K562 (cell line): ENCODE data around the gene ZNF385C. TPM values are rescaled to one million over a fixed set of nuclear protein-coding genes. Genes with fewer than 3 reads are reported as not detected.

ENCODE experiments used
- CSDE1 ChIP-seq, 2 experiments: fragments of 450-650 bp; IDR thresholded peaks; 2 replicates each; pipeline ENCODE4 v1.6.1; 2016; ENCODE audit warnings: mild to moderate bottlenecking in 1 of 2
- DDX20 ChIP-seq: fragments of 450-650 bp; IDR thresholded peaks from 2 replicates; pipeline ENCODE4 v1.6.1; 2016; ENCODE audit warnings: missing genetic modification characterization, low read depth, mild to moderate bottlenecking, missing compliant biosample characterization, moderate library complexity
- PTRF ChIP-seq: fragments of 450-650 bp; IDR thresholded peaks from 2 replicates; pipeline ENCODE4 v1.6.1; 2016; ENCODE audit warnings: mild to moderate bottlenecking, missing genetic modification characterization, missing compliant biosample characterization
- SREBF2 ChIP-seq: sonication (generic); formaldehyde crosslinking; IDR thresholded peaks from 2 replicates; pipeline ENCODE4 v1.4.0; 2020; ENCODE audit warnings: mild to moderate bottlenecking, missing genetic modification reagents
- ZNF274 ChIP-seq: IDR thresholded peaks from 2 replicates; pipeline ENCODE4 v1.6.1; 2011; ENCODE audit warnings: low read depth, mild to moderate bottlenecking, low read length, moderate library complexity, borderline replicate concordance
- ZNF561 ChIP-seq: fragments of 450-650 bp; formaldehyde crosslinking; conservative IDR thresholded peaks from 2 replicates; pipeline ENCODE4 v1.4.0; 2020; ENCODE audit warnings: mild to moderate bottlenecking, moderate library complexity
- ZNF785 ChIP-seq: fragments of 250-450 bp; sonication (Bioruptor Pico); IDR thresholded peaks from 2 replicates; pipeline ENCODE4 v1.4.0; 2020; ENCODE audit warnings: mild to moderate bottlenecking
- polyA plus RNA-seq, 8 experiments: library from polyadenylated mRNA; depleted of rRNA in 4 of 8; stranded (reverse) in 5 of 8; unstranded in 3 of 8; fragments of >200 nt; fragmentation: Nextera tagmentation in 2 of 8; fragmentation: Illumina TruSeq in 1 of 8; extraction: Ambion mirVana in 2 of 8; extraction: Trizol in 1 of 8; gene quantifications; 2 replicates each; pipeline versions ENCODE4 v1.2.1 to v1.2.3, GENCODE V29; 2011 to 2014; ENCODE audit warnings: inconsistent platforms in 1 of 8, missing spikeins in 1 of 8
- total RNA-seq, 7 experiments: library from RNA; depleted of rRNA in 6 of 7; stranded (reverse); fragments of >200 nt in 6 of 7; fragmentation: Illumina TruSeq in 2 of 7; extraction: Trizol in 2 of 7; gene quantifications; 2 replicates each; pipeline versions ENCODE4 v1.2.1 to v1.2.3, GENCODE V29; 2011 to 2021; ENCODE audit warnings: low replicate concordance in 1 of 7
- TF ChIP-seq, protein P1 (sequence below), 2 experiments: fragments of 450-650 bp; IDR thresholded peaks; 2 replicates each; pipeline ENCODE4 v1.6.1; 2018; ENCODE audit warnings: mild to moderate bottlenecking in 2 of 2, low read depth in 1 of 2; ENCODE audit not compliant: partially characterized antibody in 2 of 2
- TF ChIP-seq, protein P2 (sequence below): fragments of 450-650 bp; IDR thresholded peaks from 2 replicates; pipeline ENCODE4 v1.6.1; 2017; ENCODE audit warnings: mild to moderate bottlenecking, moderate library complexity
- TF ChIP-seq, protein P3 (sequence below): fragments of 450-650 bp; IDR thresholded peaks from 2 replicates; pipeline ENCODE4 v1.6.1; 2016; ENCODE audit warnings: mild to moderate bottlenecking, moderate library complexity

The ZNF385C gene
- total and polyA plus RNA-seq, 9 of the 15 experiments (the other 6 are each of a cell fraction or from before 2014, with no cell fraction given): 0.03 to 0.35 (median 0.18) TPM; not detected in 1

DNA sequence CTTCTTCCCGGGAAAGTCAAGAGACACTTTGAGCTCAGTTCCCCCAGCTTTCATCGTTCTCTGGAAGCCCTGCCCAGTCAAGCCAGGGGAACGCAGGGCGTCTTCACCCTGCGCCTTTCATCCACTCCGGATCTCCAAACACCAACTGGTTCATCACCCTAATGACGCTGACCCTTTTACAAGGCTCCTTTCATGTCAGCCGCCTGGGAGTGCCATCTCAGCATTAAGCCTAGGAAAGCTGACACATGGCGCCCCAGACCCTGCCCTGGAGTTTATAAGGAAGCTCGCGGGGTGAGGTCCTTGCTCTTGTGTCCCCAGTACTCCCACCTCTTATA lies 80.4 kb downstream of the ZNF385C start (continued):
- TF ChIP-seq, protein P1, sequence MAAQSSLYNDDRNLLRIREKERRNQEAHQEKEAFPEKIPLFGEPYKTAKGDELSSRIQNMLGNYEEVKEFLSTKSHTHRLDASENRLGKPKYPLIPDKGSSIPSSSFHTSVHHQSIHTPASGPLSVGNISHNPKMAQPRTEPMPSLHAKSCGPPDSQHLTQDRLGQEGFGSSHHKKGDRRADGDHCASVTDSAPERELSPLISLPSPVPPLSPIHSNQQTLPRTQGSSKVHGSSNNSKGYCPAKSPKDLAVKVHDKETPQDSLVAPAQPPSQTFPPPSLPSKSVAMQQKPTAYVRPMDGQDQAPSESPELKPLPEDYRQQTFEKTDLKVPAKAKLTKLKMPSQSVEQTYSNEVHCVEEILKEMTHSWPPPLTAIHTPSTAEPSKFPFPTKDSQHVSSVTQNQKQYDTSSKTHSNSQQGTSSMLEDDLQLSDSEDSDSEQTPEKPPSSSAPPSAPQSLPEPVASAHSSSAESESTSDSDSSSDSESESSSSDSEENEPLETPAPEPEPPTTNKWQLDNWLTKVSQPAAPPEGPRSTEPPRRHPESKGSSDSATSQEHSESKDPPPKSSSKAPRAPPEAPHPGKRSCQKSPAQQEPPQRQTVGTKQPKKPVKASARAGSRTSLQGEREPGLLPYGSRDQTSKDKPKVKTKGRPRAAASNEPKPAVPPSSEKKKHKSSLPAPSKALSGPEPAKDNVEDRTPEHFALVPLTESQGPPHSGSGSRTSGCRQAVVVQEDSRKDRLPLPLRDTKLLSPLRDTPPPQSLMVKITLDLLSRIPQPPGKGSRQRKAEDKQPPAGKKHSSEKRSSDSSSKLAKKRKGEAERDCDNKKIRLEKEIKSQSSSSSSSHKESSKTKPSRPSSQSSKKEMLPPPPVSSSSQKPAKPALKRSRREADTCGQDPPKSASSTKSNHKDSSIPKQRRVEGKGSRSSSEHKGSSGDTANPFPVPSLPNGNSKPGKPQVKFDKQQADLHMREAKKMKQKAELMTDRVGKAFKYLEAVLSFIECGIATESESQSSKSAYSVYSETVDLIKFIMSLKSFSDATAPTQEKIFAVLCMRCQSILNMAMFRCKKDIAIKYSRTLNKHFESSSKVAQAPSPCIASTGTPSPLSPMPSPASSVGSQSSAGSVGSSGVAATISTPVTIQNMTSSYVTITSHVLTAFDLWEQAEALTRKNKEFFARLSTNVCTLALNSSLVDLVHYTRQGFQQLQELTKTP (IDR thresholded peaks at IDR 0.05; ENCODE audit: low read depth in 1 of 2, partially characterized antibody in 2 of 2): peak in 1 of 2 experiments; percentile 47
- TF ChIP-seq PTRF (tag) (no peak), SREBF2 (CRISPR knock-in tag) (no peak), DDX20 (tag) (no peak), ZNF561 (CRISPR knock-in tag) (no peak), CSDE1 (IDR thresholded peaks at IDR 0.05) (peak in 1 of 2 experiments; percentile 59; a peak in 1 of 4 replicates), ZNF274 (no peak), ZNF785 (CRISPR knock-in tag) (no peak)
- TF ChIP-seq, protein P2, sequence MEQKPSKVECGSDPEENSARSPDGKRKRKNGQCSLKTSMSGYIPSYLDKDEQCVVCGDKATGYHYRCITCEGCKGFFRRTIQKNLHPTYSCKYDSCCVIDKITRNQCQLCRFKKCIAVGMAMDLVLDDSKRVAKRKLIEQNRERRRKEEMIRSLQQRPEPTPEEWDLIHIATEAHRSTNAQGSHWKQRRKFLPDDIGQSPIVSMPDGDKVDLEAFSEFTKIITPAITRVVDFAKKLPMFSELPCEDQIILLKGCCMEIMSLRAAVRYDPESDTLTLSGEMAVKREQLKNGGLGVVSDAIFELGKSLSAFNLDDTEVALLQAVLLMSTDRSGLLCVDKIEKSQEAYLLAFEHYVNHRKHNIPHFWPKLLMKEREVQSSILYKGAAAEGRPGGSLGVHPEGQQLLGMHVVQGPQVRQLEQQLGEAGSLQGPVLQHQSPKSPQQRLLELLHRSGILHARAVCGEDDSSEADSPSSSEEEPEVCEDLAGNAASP: no peak
- TF ChIP-seq, protein P3, sequence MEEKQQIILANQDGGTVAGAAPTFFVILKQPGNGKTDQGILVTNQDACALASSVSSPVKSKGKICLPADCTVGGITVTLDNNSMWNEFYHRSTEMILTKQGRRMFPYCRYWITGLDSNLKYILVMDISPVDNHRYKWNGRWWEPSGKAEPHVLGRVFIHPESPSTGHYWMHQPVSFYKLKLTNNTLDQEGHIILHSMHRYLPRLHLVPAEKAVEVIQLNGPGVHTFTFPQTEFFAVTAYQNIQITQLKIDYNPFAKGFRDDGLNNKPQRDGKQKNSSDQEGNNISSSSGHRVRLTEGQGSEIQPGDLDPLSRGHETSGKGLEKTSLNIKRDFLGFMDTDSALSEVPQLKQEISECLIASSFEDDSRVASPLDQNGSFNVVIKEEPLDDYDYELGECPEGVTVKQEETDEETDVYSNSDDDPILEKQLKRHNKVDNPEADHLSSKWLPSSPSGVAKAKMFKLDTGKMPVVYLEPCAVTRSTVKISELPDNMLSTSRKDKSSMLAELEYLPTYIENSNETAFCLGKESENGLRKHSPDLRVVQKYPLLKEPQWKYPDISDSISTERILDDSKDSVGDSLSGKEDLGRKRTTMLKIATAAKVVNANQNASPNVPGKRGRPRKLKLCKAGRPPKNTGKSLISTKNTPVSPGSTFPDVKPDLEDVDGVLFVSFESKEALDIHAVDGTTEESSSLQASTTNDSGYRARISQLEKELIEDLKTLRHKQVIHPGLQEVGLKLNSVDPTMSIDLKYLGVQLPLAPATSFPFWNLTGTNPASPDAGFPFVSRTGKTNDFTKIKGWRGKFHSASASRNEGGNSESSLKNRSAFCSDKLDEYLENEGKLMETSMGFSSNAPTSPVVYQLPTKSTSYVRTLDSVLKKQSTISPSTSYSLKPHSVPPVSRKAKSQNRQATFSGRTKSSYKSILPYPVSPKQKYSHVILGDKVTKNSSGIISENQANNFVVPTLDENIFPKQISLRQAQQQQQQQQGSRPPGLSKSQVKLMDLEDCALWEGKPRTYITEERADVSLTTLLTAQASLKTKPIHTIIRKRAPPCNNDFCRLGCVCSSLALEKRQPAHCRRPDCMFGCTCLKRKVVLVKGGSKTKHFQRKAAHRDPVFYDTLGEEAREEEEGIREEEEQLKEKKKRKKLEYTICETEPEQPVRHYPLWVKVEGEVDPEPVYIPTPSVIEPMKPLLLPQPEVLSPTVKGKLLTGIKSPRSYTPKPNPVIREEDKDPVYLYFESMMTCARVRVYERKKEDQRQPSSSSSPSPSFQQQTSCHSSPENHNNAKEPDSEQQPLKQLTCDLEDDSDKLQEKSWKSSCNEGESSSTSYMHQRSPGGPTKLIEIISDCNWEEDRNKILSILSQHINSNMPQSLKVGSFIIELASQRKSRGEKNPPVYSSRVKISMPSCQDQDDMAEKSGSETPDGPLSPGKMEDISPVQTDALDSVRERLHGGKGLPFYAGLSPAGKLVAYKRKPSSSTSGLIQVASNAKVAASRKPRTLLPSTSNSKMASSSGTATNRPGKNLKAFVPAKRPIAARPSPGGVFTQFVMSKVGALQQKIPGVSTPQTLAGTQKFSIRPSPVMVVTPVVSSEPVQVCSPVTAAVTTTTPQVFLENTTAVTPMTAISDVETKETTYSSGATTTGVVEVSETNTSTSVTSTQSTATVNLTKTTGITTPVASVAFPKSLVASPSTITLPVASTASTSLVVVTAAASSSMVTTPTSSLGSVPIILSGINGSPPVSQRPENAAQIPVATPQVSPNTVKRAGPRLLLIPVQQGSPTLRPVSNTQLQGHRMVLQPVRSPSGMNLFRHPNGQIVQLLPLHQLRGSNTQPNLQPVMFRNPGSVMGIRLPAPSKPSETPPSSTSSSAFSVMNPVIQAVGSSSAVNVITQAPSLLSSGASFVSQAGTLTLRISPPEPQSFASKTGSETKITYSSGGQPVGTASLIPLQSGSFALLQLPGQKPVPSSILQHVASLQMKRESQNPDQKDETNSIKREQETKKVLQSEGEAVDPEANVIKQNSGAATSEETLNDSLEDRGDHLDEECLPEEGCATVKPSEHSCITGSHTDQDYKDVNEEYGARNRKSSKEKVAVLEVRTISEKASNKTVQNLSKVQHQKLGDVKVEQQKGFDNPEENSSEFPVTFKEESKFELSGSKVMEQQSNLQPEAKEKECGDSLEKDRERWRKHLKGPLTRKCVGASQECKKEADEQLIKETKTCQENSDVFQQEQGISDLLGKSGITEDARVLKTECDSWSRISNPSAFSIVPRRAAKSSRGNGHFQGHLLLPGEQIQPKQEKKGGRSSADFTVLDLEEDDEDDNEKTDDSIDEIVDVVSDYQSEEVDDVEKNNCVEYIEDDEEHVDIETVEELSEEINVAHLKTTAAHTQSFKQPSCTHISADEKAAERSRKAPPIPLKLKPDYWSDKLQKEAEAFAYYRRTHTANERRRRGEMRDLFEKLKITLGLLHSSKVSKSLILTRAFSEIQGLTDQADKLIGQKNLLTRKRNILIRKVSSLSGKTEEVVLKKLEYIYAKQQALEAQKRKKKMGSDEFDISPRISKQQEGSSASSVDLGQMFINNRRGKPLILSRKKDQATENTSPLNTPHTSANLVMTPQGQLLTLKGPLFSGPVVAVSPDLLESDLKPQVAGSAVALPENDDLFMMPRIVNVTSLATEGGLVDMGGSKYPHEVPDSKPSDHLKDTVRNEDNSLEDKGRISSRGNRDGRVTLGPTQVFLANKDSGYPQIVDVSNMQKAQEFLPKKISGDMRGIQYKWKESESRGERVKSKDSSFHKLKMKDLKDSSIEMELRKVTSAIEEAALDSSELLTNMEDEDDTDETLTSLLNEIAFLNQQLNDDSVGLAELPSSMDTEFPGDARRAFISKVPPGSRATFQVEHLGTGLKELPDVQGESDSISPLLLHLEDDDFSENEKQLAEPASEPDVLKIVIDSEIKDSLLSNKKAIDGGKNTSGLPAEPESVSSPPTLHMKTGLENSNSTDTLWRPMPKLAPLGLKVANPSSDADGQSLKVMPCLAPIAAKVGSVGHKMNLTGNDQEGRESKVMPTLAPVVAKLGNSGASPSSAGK: no peak
